Endothelial cell of umbilical vein (primary cell): Measurements from ENCODE around the gene STX16. TPM values are rescaled to one million over a fixed set of nuclear protein-coding genes. Genes with fewer than 3 reads are reported as not detected.

ENCODE experiments used
- BruUV-seq: library from RNA; stranded (reverse); fragments of 400-500 nt; replicated peaks from 2 replicates; lab custom pipeline; 2021; lab: Mats Ljungman, UMichigan
- CTCF ChIA-PET: fragments of 300-600, 350-600 bp; sonication (Branson Sonifier 250); formaldehyde crosslinking; loops from one replicate; lab custom pipeline; 2021; ENCODE audit warnings: antibody characterized with exemption, inconsistent platforms; lab: Charles Lee
- POLR2A ChIA-PET: fragments of 300-600, 350-600 bp; sonication (Branson Sonifier 250); formaldehyde crosslinking; loops from one replicate; lab custom pipeline; 2021; ENCODE audit warnings: antibody characterized with exemption, inconsistent platforms; lab: Charles Lee
- DNase-seq: peaks from one replicate; pipeline ENCODE4 v3.0.0-alpha.2; 2011; ENCODE audit warnings: low read depth, low spot score
- FAIRE-seq: peaks from 2 replicates; lab custom pipeline; 2011; peaks lifted over from hg19 to GRCh38; lab: Jason Lieb, UNC
- H2AFZ ChIP-seq: 2 replicates; pipeline ENCODE4 v1.6.0; 2012; ENCODE audit warnings: low read depth, low read length, control low read depth, inconsistent platforms
- H3K27ac ChIP-seq: 2 replicates; pipeline ENCODE4 v1.5.1; 2011; ENCODE audit warnings: low read depth, mild to moderate bottlenecking, control low read depth, low read length, moderate library complexity; ENCODE audit not compliant: insufficient read depth
- H3K27me3 ChIP-seq, 2 experiments: 2 replicates each; pipeline versions ENCODE4 v1.6.0 to v1.6.1; 2011; ENCODE audit warnings: low read length in 2 of 2, mixed read lengths in 1 of 2; ENCODE audit not compliant: control insufficient read depth in 2 of 2, insufficient read depth in 2 of 2
- H3K36me3 ChIP-seq, 2 experiments: 2 replicates in 1 of 2; 3 replicates in 1 of 2; pipeline ENCODE4 v1.5.1; 2011; ENCODE audit warnings: low read length in 2 of 2, mild to moderate bottlenecking in 1 of 2, moderate library complexity in 1 of 2; ENCODE audit not compliant: control insufficient read depth in 2 of 2, insufficient read depth in 2 of 2; ENCODE audit errors: extremely low read depth in 1 of 2
- H3K4me1 ChIP-seq: 3 replicates; pipeline ENCODE4 v1.5.1; 2011; ENCODE audit warnings: mild to moderate bottlenecking, low read length; ENCODE audit not compliant: control insufficient read depth, insufficient read depth; ENCODE audit errors: extremely low read depth
- H3K4me2 ChIP-seq: 2 replicates; pipeline ENCODE4 v1.6.1; 2011; ENCODE audit warnings: low read length, control low read depth, mixed read lengths; ENCODE audit not compliant: insufficient read depth
- H3K4me3 ChIP-seq, 3 experiments: fragments of 200-600 bp in 1 of 3; sonication (generic), shearing (Covaris generic) in 1 of 3; replicated peaks in 1 of 3; 2 replicates each; pipeline ENCODE4 v1.5.1; 2011 to 2016; ENCODE audit warnings: control low read depth in 3 of 3, low read length in 3 of 3, mild to moderate bottlenecking in 2 of 3, inconsistent platforms in 1 of 3, low read depth in 1 of 3, moderate library complexity in 1 of 3; ENCODE audit not compliant: insufficient read depth in 1 of 3
- H3K79me2 ChIP-seq: 2 replicates; pipeline ENCODE4 v1.6.0; 2012; ENCODE audit warnings: low read length, inconsistent platforms; ENCODE audit not compliant: control insufficient read depth, insufficient read depth
- H3K9ac ChIP-seq: replicated peaks from 2 replicates; pipeline ENCODE3; 2011; ENCODE audit warnings: low read length, control low read depth; ENCODE audit not compliant: insufficient read depth; ENCODE audit errors: extremely low read depth
- H3K9me1 ChIP-seq: replicated peaks from 3 replicates; pipeline ENCODE4 v1.6.0; 2011; ENCODE audit warnings: mild to moderate bottlenecking, low read length; ENCODE audit not compliant: control insufficient read depth, insufficient read depth; ENCODE audit errors: extremely low read depth
- H3K9me3 ChIP-seq: replicated peaks from 2 replicates; pipeline ENCODE4 v1.5.1; 2012; ENCODE audit warnings: low read length, inconsistent platforms; ENCODE audit not compliant: control insufficient read depth, insufficient read depth
- H4K20me1 ChIP-seq: replicated peaks from 2 replicates; pipeline ENCODE3; 2011; ENCODE audit warnings: mild to moderate bottlenecking, low read length; ENCODE audit not compliant: control insufficient read depth, insufficient read depth; ENCODE audit errors: extremely low read depth
- EZH2 ChIP-seq: IDR thresholded peaks from 2 replicates; pipeline ENCODE4 v1.6.1; 2012; ENCODE audit warnings: borderline replicate concordance, low read depth, mild to moderate bottlenecking, moderate library complexity, low read length, inconsistent platforms; ENCODE audit not compliant: severe bottlenecking
- FOS ChIP-seq: IDR thresholded peaks from 2 replicates; pipeline ENCODE4 v1.6.1; 2011; ENCODE audit warnings: mild to moderate bottlenecking, low read length, moderate library complexity, borderline replicate concordance; ENCODE audit not compliant: insufficient read depth
- GATA2 ChIP-seq: IDR thresholded peaks from 2 replicates; pipeline ENCODE4 v1.7.0; 2011; ENCODE audit warnings: low read depth, mild to moderate bottlenecking, moderate library complexity, mixed read lengths, low read length; ENCODE audit not compliant: insufficient read length, insufficient read depth
- JUN ChIP-seq: IDR thresholded peaks from 2 replicates; pipeline ENCODE4 v1.6.1; 2011; ENCODE audit warnings: borderline replicate concordance, low read depth; ENCODE audit not compliant: insufficient read length, insufficient read depth
- MYC ChIP-seq: IDR thresholded peaks from one replicate; pipeline ENCODE4 v1.6.1; 2011; ENCODE audit warnings: mild to moderate bottlenecking, low read depth, low read length
- POLR2A ChIP-seq: IDR thresholded peaks from 2 replicates; pipeline ENCODE4 v1.6.1; 2012; ENCODE audit warnings: low read depth, mild to moderate bottlenecking, control low read depth, low read length
- POLR2AphosphoS5 ChIP-seq: IDR thresholded peaks from 2 replicates; pipeline ENCODE4 v1.6.1; 2012; ENCODE audit warnings: low read depth, mild to moderate bottlenecking, control low read depth, low read length, moderate library complexity; ENCODE audit not compliant: insufficient read depth
- dilution Hi-C: fragments of 300-500 bp; cut with MboI; formaldehyde crosslinking; loops from one replicate; pipeline ENCODE4 v1.15.0; 2019; ENCODE audit warnings: low sequenced_read_pairs; ENCODE audit not compliant: extremely low pct_ligation_motif_present
- intact Hi-C: fragments of 100-400 bp; cut with micrococcal nuclease; formaldehyde crosslinking; loops from one replicate; pipeline ENCODE4 v1.10.0; 2022
- polyA plus RNA-seq, 4 experiments: library from polyadenylated mRNA; depleted of rRNA in 3 of 4; stranded (reverse) in 3 of 4; unstranded in 1 of 4; fragments of >200 nt; gene quantifications; 2 replicates each; pipeline versions ENCODE4 v1.2.1 to v1.2.3, GENCODE V29; 2011 to 2012; ENCODE audit warnings: missing spikeins in 1 of 4
- total RNA-seq: library from RNA; stranded (reverse); gene quantifications from 2 replicates; pipeline ENCODE4 v1.2.3, GENCODE V29; 2021
- TF ChIP-seq, protein P1 (sequence below): IDR thresholded peaks from 2 replicates; pipeline ENCODE4 v1.6.1; 2011; ENCODE audit not compliant: insufficient read depth, insufficient read length
- TF ChIP-seq, protein P2 (sequence below), 2 donors: IDR thresholded peaks; 1 replicate in 1 of 2; 2 replicates in 1 of 2; pipeline ENCODE4 v1.5.1; 2011; ENCODE audit warnings: low read length in 2 of 2, mild to moderate bottlenecking in 2 of 2, moderate library complexity in 2 of 2, control low read depth in 1 of 2, inconsistent platforms in 1 of 2, low read depth in 1 of 2; ENCODE audit not compliant: insufficient read depth in 1 of 2; ENCODE audit errors: extremely low read depth in 1 of 2

The STX16 gene
- total and polyA plus RNA-seq, 2 donors (not counting 3 experiments of a cell fraction or from before 2014, with no cell fraction given), result 43.1 to 63.5 TPM

DNA sequence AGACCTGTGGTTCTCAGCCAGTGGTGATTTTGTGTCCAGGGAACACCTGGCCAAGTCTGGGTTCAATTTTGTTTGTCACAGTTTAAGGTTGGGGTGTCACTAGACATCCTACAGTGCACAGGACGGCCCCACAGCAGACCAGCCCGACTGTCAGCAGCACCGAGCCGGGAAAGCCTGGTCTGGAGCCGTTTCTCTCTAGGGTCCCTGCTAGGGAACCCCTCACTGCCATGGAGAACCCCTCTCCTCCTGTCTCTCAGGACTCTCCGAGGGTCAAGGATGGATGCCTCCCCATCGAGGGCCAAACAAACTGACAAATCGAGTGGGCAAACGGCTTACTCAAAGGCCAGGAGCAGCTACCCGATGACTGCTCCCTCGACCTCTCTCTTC lies 15.8 kb upstream of the STX16 start:
- Histone ChIP-seq H4K20me1 (no peaks in the 10 kb centered on the region), H3K36me3 (no peaks in the 10 kb centered on the region), H3K9me1 (no peaks in the 10 kb centered on the region), H3K27me3 (peaks cover 3 to 7% of the 10 kb centered on the region in 2 experiments), H3K9ac (no peak overlapping the region), H3K4me2 (no peak overlapping the region), H3K27ac (no peak overlapping the region), H2AFZ (no peak overlapping the region), H3K79me2 (no peaks in the 10 kb centered on the region), H3K4me1 (peaks cover 10% of the 10 kb centered on the region), H3K9me3 (no peaks in the 10 kb centered on the region), H3K4me3 (no peak overlapping the region)
- no peak for TF ChIP-seq EZH2
- intact Hi-C loops (no loop called here), dilution Hi-C loops (no loop called here)
- DNase-seq, result no peak
- ChIA-PET POLR2A (no interaction called here), CTCF (interaction anchor here (0.6 to 1.6 kb wide), 2 partner anchors 11 to 63 kb away, joined by 3 to 4 read pairs; no protein-coding TSS in a partner anchor)
- no peak for FAIRE-seq
- no TSS peak for BruUV-seq

DNA sequence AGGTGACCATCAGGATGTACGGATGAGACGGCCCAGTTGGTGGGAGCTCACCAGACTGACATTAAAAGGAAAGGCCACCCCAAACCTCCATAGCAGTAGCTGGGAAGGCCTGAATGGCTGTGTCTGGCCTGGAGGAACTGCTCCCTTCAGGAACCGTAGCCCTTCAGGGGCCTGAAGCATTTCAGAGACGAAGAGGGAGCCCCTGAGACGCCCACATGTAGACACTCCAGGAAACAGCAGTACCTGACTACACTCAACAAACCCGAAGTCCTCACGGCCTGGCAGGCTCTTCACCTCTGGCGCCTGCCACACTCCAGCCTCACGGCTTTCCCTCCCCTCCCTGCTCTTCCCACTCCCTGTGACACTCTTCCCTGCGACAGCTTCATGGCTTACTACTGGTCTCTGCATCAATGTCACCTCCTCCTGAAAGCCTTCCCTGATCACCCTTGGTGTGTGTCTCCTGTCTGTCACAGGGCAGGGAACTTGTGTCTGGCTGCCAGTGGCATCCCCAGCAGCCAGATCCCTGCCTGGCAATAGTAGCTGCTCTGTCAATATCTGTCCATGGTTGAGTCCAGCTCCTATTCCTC lies 14.6 kb upstream of the STX16 start:
- Histone ChIP-seq H3K9ac (no peak overlapping the region), H3K27me3 (peaks cover 7 to 8% of the 10 kb centered on the region in 2 experiments), H3K4me2 (no peak overlapping the region), H2AFZ (no peak overlapping the region), H4K20me1 (no peaks in the 10 kb centered on the region), H3K36me3 (no peaks in the 10 kb centered on the region), H3K9me3 (no peaks in the 10 kb centered on the region), H3K4me1 (peaks cover 5% of the 10 kb centered on the region), H3K27ac (no peak overlapping the region), H3K79me2 (no peaks in the 10 kb centered on the region), H3K9me1 (no peaks in the 10 kb centered on the region), H3K4me3 (no peak overlapping the region)
- TF ChIP-seq MYC, result no peak
- TF ChIP-seq POLR2AphosphoS5, result no peak
- TF ChIP-seq, protein P1, sequence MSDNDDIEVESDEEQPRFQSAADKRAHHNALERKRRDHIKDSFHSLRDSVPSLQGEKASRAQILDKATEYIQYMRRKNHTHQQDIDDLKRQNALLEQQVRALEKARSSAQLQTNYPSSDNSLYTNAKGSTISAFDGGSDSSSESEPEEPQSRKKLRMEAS, result no peak
- no peak for TF ChIP-seq POLR2A
- TF ChIP-seq EZH2, result no peak
- TF ChIP-seq, protein P2, sequence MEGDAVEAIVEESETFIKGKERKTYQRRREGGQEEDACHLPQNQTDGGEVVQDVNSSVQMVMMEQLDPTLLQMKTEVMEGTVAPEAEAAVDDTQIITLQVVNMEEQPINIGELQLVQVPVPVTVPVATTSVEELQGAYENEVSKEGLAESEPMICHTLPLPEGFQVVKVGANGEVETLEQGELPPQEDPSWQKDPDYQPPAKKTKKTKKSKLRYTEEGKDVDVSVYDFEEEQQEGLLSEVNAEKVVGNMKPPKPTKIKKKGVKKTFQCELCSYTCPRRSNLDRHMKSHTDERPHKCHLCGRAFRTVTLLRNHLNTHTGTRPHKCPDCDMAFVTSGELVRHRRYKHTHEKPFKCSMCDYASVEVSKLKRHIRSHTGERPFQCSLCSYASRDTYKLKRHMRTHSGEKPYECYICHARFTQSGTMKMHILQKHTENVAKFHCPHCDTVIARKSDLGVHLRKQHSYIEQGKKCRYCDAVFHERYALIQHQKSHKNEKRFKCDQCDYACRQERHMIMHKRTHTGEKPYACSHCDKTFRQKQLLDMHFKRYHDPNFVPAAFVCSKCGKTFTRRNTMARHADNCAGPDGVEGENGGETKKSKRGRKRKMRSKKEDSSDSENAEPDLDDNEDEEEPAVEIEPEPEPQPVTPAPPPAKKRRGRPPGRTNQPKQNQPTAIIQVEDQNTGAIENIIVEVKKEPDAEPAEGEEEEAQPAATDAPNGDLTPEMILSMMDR (IDR thresholded peaks at IDR 0.05; ENCODE audit: extremely low read depth in 1 of 2, insufficient read depth in 1 of 2, low read depth in 1 of 2, low read length in 2 of 2), result no peak
- TF ChIP-seq FOS, result no peak
- TF ChIP-seq GATA2, result no peak
- no peak for TF ChIP-seq JUN
- dilution Hi-C loops, result no loop called here
- FAIRE-seq (no peak), DNase-seq (no peak)
- intact Hi-C loops, result no loop called here
- ChIA-PET POLR2A (no interaction called here), CTCF (interaction anchor here (1.2 to 1.4 kb wide), 2 partner anchors 10 to 14 kb away, joined by 4 to 7 read pairs; partner anchors contain the start of gene STX16)
- no TSS peak for BruUV-seq
